Endothelial cell of umbilical vein (primary cell): ENCODE measurements around the gene FAM53A. TPM values are rescaled to one million over a fixed set of nuclear protein-coding genes. Genes with fewer than 3 reads are reported as not detected.

Source experiments
- BruUV-seq: library from RNA; stranded (reverse); fragments of 400-500 nt; replicated peaks from 2 replicates; lab custom pipeline; 2021; lab: Mats Ljungman, UMichigan
- CTCF ChIA-PET: fragments of 300-600, 350-600 bp; sonication (Branson Sonifier 250); formaldehyde crosslinking; loops from one replicate; lab custom pipeline; 2021; ENCODE audit warnings: antibody characterized with exemption, inconsistent platforms; lab: Charles Lee
- POLR2A ChIA-PET: fragments of 300-600, 350-600 bp; sonication (Branson Sonifier 250); formaldehyde crosslinking; loops from one replicate; lab custom pipeline; 2021; ENCODE audit warnings: antibody characterized with exemption, inconsistent platforms; lab: Charles Lee
- DNase-seq: peaks from one replicate; pipeline ENCODE4 v3.0.0-alpha.2; 2011; ENCODE audit warnings: low read depth, low spot score
- FAIRE-seq: peaks from 2 replicates; lab custom pipeline; 2011; peaks lifted over from hg19 to GRCh38; lab: Jason Lieb, UNC
- H2AFZ ChIP-seq: 2 replicates; pipeline ENCODE4 v1.6.0; 2012; ENCODE audit warnings: low read depth, low read length, control low read depth, inconsistent platforms
- H3K27ac ChIP-seq: 2 replicates; pipeline ENCODE4 v1.5.1; 2011; ENCODE audit warnings: low read depth, mild to moderate bottlenecking, control low read depth, low read length, moderate library complexity; ENCODE audit not compliant: insufficient read depth
- H3K27me3 ChIP-seq, 2 experiments: 2 replicates each; pipeline versions ENCODE4 v1.6.0 to v1.6.1; 2011; ENCODE audit warnings: low read length in 2 of 2, mixed read lengths in 1 of 2; ENCODE audit not compliant: control insufficient read depth in 2 of 2, insufficient read depth in 2 of 2
- H3K36me3 ChIP-seq, 2 experiments: 2 replicates in 1 of 2; 3 replicates in 1 of 2; pipeline ENCODE4 v1.5.1; 2011; ENCODE audit warnings: low read length in 2 of 2, mild to moderate bottlenecking in 1 of 2, moderate library complexity in 1 of 2; ENCODE audit not compliant: control insufficient read depth in 2 of 2, insufficient read depth in 2 of 2; ENCODE audit errors: extremely low read depth in 1 of 2
- H3K4me1 ChIP-seq: 3 replicates; pipeline ENCODE4 v1.5.1; 2011; ENCODE audit warnings: mild to moderate bottlenecking, low read length; ENCODE audit not compliant: control insufficient read depth, insufficient read depth; ENCODE audit errors: extremely low read depth
- H3K4me2 ChIP-seq: 2 replicates; pipeline ENCODE4 v1.6.1; 2011; ENCODE audit warnings: low read length, control low read depth, mixed read lengths; ENCODE audit not compliant: insufficient read depth
- H3K4me3 ChIP-seq, 3 experiments: fragments of 200-600 bp in 1 of 3; sonication (generic), shearing (Covaris generic) in 1 of 3; replicated peaks in 1 of 3; 2 replicates each; pipeline ENCODE4 v1.5.1; 2011 to 2016; ENCODE audit warnings: control low read depth in 3 of 3, low read length in 3 of 3, mild to moderate bottlenecking in 2 of 3, inconsistent platforms in 1 of 3, low read depth in 1 of 3, moderate library complexity in 1 of 3; ENCODE audit not compliant: insufficient read depth in 1 of 3
- H3K79me2 ChIP-seq: 2 replicates; pipeline ENCODE4 v1.6.0; 2012; ENCODE audit warnings: low read length, inconsistent platforms; ENCODE audit not compliant: control insufficient read depth, insufficient read depth
- H3K9ac ChIP-seq: replicated peaks from 2 replicates; pipeline ENCODE3; 2011; ENCODE audit warnings: low read length, control low read depth; ENCODE audit not compliant: insufficient read depth; ENCODE audit errors: extremely low read depth
- H3K9me1 ChIP-seq: replicated peaks from 3 replicates; pipeline ENCODE4 v1.6.0; 2011; ENCODE audit warnings: mild to moderate bottlenecking, low read length; ENCODE audit not compliant: control insufficient read depth, insufficient read depth; ENCODE audit errors: extremely low read depth
- H3K9me3 ChIP-seq: replicated peaks from 2 replicates; pipeline ENCODE4 v1.5.1; 2012; ENCODE audit warnings: low read length, inconsistent platforms; ENCODE audit not compliant: control insufficient read depth, insufficient read depth
- H4K20me1 ChIP-seq: replicated peaks from 2 replicates; pipeline ENCODE3; 2011; ENCODE audit warnings: mild to moderate bottlenecking, low read length; ENCODE audit not compliant: control insufficient read depth, insufficient read depth; ENCODE audit errors: extremely low read depth
- EZH2 ChIP-seq: IDR thresholded peaks from 2 replicates; pipeline ENCODE4 v1.6.1; 2012; ENCODE audit warnings: borderline replicate concordance, low read depth, mild to moderate bottlenecking, moderate library complexity, low read length, inconsistent platforms; ENCODE audit not compliant: severe bottlenecking
- FOS ChIP-seq: IDR thresholded peaks from 2 replicates; pipeline ENCODE4 v1.6.1; 2011; ENCODE audit warnings: mild to moderate bottlenecking, low read length, moderate library complexity, borderline replicate concordance; ENCODE audit not compliant: insufficient read depth
- GATA2 ChIP-seq: IDR thresholded peaks from 2 replicates; pipeline ENCODE4 v1.7.0; 2011; ENCODE audit warnings: low read depth, mild to moderate bottlenecking, moderate library complexity, mixed read lengths, low read length; ENCODE audit not compliant: insufficient read length, insufficient read depth
- JUN ChIP-seq: IDR thresholded peaks from 2 replicates; pipeline ENCODE4 v1.6.1; 2011; ENCODE audit warnings: borderline replicate concordance, low read depth; ENCODE audit not compliant: insufficient read length, insufficient read depth
- MYC ChIP-seq: IDR thresholded peaks from one replicate; pipeline ENCODE4 v1.6.1; 2011; ENCODE audit warnings: mild to moderate bottlenecking, low read depth, low read length
- POLR2A ChIP-seq: IDR thresholded peaks from 2 replicates; pipeline ENCODE4 v1.6.1; 2012; ENCODE audit warnings: low read depth, mild to moderate bottlenecking, control low read depth, low read length
- POLR2AphosphoS5 ChIP-seq: IDR thresholded peaks from 2 replicates; pipeline ENCODE4 v1.6.1; 2012; ENCODE audit warnings: low read depth, mild to moderate bottlenecking, control low read depth, low read length, moderate library complexity; ENCODE audit not compliant: insufficient read depth
- dilution Hi-C: fragments of 300-500 bp; cut with MboI; formaldehyde crosslinking; loops from one replicate; pipeline ENCODE4 v1.15.0; 2019; ENCODE audit warnings: low sequenced_read_pairs; ENCODE audit not compliant: extremely low pct_ligation_motif_present
- intact Hi-C: fragments of 100-400 bp; cut with micrococcal nuclease; formaldehyde crosslinking; loops from one replicate; pipeline ENCODE4 v1.10.0; 2022
- polyA plus RNA-seq, 4 experiments: library from polyadenylated mRNA; depleted of rRNA in 3 of 4; stranded (reverse) in 3 of 4; unstranded in 1 of 4; fragments of >200 nt; gene quantifications; 2 replicates each; pipeline versions ENCODE4 v1.2.1 to v1.2.3, GENCODE V29; 2011 to 2012; ENCODE audit warnings: missing spikeins in 1 of 4
- total RNA-seq: library from RNA; stranded (reverse); gene quantifications from 2 replicates; pipeline ENCODE4 v1.2.3, GENCODE V29; 2021
- TF ChIP-seq, protein P1 (sequence below), 2 donors: IDR thresholded peaks; 1 replicate in 1 of 2; 2 replicates in 1 of 2; pipeline ENCODE4 v1.5.1; 2011; ENCODE audit warnings: low read length in 2 of 2, mild to moderate bottlenecking in 2 of 2, moderate library complexity in 2 of 2, control low read depth in 1 of 2, inconsistent platforms in 1 of 2, low read depth in 1 of 2; ENCODE audit not compliant: insufficient read depth in 1 of 2; ENCODE audit errors: extremely low read depth in 1 of 2
- TF ChIP-seq, protein P2 (sequence below): IDR thresholded peaks from 2 replicates; pipeline ENCODE4 v1.6.1; 2011; ENCODE audit not compliant: insufficient read depth, insufficient read length

Gene FAM53A
- total and polyA plus RNA-seq, 2 donors (not counting 3 experiments of a cell fraction or from before 2014, with no cell fraction given) = 1.3 to 1.7 TPM

GRCh38 chr4:1614049-1614448, 70.1 kb downstream of the FAM53A start:
- Histone ChIP-seq H3K4me2 (no peak overlapping the region), H3K27ac (no peak overlapping the region), H2AFZ (no peak overlapping the region), H3K9ac (no peak overlapping the region), H3K4me3 (no peak overlapping the region), H3K36me3 (no peaks in the 10 kb centered on the region), H4K20me1 (no peaks in the 10 kb centered on the region), H3K79me2 (no peaks in the 10 kb centered on the region), H3K9me3 (no peaks in the 10 kb centered on the region), H3K4me1 (no peaks in the 10 kb centered on the region), H3K27me3 (no peaks in the 10 kb centered on the region), H3K9me1 (no peaks in the 10 kb centered on the region)
- dilution Hi-C loops = no loop called here
- TF ChIP-seq, protein P1, sequence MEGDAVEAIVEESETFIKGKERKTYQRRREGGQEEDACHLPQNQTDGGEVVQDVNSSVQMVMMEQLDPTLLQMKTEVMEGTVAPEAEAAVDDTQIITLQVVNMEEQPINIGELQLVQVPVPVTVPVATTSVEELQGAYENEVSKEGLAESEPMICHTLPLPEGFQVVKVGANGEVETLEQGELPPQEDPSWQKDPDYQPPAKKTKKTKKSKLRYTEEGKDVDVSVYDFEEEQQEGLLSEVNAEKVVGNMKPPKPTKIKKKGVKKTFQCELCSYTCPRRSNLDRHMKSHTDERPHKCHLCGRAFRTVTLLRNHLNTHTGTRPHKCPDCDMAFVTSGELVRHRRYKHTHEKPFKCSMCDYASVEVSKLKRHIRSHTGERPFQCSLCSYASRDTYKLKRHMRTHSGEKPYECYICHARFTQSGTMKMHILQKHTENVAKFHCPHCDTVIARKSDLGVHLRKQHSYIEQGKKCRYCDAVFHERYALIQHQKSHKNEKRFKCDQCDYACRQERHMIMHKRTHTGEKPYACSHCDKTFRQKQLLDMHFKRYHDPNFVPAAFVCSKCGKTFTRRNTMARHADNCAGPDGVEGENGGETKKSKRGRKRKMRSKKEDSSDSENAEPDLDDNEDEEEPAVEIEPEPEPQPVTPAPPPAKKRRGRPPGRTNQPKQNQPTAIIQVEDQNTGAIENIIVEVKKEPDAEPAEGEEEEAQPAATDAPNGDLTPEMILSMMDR (IDR thresholded peaks at IDR 0.05; ENCODE audit: extremely low read depth in 1 of 2, insufficient read depth in 1 of 2, low read depth in 1 of 2, low read length in 2 of 2) = no peak
- TF ChIP-seq EZH2 = no peak
- TF ChIP-seq POLR2AphosphoS5 = no peak
- no peak for TF ChIP-seq POLR2A
- TF ChIP-seq GATA2 = no peak
- no peak for TF ChIP-seq MYC
- TF ChIP-seq, protein P2, sequence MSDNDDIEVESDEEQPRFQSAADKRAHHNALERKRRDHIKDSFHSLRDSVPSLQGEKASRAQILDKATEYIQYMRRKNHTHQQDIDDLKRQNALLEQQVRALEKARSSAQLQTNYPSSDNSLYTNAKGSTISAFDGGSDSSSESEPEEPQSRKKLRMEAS = no peak
- TF ChIP-seq JUN = no peak
- no peak for TF ChIP-seq FOS
- FAIRE-seq (no peak), DNase-seq (no peak)
- intact Hi-C loops = no loop called here
- POLR2A ChIA-PET = no interaction called here
- CTCF ChIA-PET = no interaction called here
- BruUV-seq = no TSS peak
